ENCODE measurements around the gene TRIM60.
"Not testable (repeated sequence)": the region's sequence is repeated elsewhere in the genome, so short reads cannot be mapped to it uniquely, and the experiment has no call there.

TRIM60 gene

DNA sequence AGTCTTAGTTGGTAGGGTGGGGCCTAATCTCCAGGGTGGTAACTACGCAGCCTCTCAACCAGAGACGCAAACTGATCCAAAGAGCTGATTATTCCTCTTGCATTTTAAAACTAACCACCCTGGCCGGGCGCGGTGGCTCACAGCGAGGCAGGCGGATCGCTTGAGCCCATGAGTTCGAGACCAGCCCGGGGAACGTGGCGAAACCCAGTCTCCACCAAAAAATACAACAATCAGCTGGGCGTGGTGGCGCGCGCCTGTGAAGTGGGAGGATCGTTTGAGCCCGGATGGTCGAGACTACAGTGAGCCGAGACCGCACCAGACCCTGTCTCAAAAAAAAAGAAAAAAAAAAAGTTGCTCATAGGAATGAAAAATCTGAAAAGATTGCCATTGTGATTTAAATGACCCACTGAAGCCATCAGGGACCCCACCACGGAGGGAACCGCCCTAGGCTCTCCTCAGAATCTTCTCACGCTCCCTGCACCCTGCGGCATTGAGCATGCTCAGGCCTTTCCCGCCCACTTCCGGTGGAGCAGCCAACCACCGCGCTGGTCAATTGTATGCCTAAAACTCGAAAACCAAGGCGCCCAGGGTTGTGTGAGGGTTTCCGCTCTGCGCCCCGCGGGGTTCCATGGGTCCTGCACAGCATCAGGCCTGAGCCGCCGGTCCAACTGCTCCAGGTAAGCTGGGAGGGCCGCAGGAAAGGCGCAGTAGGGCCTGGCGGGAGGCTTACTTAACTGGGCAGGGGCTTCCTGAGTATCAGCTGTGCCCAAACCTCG is at the start of gene TRIM60:
TSS of gene TRIM60 (plus strand) at position 564 of the 776 bp plus-strand sequence. CDS start 8,074 bp downstream, outside the sequence.
- no peak for DNase-seq

DNA sequence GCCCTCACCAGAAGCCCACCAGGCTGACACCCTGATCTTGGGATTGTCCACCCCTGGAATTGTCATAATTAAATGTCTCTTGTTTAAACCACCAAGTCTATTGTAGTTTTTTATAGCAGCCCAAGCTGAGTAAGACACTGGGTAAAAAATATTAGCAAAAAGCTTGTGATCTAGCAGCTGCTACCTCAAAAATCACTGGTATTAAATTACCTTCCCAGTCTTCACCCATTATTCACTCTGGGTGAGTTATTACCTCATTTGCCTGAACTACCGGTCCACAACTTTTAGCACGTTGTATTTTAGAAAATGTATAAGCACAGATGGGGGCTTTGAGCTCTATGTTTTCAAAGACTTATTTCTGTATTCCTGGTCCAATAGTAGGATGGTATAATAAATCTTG is 42.3 kb upstream of the TRIM60 start:
- DNase-seq: no peak

DNA sequence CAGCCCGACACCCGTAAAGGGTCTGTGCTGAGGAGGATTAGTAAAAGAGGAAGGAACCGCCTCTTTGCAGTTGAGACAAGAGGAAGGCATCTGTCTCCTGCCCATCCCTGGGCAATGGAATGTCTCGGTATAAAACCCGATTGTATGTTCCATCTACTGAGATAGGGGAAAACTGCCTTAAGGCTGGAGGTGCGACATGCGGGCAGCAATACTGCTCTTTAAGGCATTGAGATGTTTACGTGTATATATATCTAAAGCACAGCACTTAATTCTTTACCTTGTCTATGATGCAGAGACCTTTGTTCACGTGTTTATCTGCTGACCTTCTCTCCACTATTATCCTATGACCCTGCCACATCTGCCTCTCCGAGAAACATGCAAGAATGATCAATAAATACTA is 41.0 kb upstream of the TRIM60 start:
- DNase-seq: not testable (repeated sequence)

DNA sequence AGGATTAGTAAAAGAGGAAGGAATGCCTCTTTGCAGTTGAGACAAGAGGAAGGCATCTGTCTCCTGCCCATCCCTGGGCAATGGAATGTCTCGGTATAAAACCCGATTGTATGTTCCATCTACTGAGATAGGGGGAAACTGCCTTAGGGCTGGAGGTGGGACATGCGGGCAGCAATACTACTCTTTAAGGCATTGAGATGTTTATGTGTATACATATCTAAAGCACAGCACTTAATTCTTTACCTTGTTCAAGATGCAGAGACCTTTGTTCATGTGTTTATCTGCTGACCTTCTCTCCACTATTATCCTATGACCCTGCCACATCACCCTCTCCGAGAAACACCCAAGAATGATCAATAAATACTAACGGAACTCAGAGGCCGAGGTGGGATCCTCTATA is 35.7 kb upstream of the TRIM60 start:
- not testable (repeated sequence) for DNase-seq

DNA sequence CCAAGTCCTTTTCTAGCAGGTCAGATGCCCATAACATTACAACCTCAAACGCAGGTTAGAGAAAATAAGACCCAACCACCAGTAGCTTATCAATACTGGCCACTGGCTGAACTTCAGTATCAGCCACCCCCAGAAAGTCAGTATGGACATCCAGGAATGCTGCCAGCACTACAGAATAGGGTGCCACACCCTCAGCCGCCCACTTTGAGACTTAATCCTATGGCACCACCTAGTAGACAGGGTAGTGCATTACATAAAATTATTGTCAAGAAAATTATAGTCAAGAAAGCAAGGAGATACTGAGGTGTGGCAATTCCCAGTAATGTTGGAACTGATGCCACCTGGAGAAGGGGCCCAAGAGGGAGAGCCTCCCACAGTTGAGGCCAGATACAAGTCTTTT is 34.5 kb upstream of the TRIM60 start:
- no peak for DNase-seq

DNA sequence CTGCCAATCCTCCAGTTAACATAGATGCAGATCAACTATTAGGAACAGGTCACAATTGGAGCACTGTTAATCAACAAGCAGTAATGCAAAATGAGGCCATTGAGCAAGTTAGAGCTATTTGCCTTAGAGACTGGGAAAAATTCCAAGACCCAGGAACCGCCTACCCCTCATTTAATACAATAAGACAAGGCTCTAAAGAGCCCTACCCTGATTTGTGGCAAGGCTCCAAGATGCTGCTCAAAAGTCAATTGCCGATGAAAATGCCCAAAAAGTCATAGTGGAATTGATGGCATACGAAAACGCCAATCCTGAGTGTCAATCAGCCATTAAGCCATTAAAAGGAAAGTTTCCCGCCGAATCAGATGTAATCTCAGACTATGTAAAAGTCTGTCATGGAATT is 33.9 kb upstream of the TRIM60 start:
- no peak for DNase-seq

DNA sequence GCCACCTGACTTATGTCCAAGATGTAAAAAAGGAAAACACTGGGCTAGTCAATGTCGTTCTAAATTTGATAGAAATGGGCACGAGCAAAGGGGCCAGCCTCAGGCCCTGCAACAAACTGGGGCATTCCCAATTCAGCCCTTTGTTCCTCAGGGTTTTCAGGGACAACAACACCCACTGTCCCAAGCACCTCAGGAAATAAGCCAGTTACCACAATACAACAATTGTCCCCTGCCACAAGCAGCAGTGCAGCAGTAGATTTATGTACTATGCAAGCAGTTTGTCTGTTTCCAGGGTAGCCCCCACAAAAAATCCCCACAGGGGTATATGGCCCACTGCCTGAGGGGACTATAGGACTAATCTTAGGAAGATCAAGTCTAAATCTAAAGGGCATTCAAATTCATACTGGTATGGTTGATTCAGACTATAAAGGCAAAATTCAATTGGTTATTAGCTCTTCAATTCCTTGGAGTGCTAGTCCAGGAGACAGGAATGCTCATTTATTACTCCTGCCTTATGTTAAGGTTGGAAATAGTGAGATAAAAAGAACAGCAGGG is 33.2 kb upstream of the TRIM60 start:
- not testable (repeated sequence) for DNase-seq

DNA sequence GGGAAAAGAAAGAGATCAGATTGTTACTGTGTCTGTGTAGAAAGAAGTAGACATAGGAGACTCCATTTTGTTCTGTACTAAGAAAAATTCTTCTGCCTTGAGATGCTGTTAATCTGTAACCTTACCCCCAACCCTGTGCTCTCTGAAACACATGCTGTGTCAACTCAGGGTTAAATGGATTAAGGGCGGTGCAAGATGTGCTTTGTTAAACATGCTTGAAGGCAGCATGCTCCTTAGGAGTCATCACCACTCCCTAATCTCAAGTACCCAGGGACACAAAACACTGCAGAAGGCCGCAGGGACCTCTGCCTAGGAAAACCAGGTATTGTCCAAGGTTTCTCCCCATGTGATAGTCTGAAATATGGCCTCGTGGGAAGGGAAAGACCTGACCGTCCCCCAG is 29.8 kb upstream of the TRIM60 start:
- DNase-seq: not testable (repeated sequence)

DNA sequence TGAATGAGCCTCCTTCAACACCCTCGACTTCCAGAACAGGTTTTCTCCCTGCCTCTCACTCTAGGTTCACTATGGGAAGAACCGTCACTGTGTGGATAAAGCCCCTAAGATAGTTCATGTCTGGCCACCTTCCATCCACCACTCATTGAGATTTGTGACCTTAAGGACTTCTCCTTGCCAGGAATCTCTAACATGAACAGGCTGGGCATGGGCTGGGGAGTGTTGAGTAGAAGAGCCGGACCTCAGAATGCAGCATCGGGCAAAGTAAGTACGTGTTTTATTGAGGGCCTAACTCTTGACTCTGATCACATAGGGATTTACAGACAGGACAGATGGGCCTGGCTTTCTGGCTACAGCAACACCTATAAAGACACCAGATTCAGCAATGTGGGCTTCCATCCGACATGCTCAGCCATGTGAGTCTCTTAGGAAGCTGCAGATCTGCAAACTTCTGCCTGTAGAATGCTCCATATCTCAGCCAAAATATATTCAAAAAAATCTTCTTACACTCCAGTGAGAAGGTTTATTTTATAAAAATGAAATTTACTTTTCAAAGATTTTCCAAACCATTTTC is 26.4 kb upstream of the TRIM60 start:
- DNase-seq: no peak

DNA sequence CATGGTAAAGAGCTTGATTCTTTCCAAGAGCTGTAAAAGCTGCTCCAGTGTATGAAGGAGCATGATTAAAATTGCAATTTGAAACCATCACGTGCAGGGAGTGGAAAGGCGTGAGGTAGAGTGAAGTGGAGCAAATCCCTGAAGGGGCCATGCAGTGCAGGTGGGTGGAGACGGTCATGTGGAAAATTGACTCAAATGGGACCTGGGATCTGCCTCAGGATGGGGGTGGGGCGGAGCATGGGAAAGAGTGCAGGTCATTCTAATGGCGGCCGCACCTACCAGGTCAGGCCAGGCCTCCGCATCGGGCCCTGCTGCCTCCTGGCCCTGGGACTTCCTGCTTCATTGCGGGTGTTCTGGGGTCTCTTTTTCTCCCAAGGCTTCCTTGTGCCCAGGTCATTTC is 25.3 kb upstream of the TRIM60 start:
- no peak for DNase-seq

DNA sequence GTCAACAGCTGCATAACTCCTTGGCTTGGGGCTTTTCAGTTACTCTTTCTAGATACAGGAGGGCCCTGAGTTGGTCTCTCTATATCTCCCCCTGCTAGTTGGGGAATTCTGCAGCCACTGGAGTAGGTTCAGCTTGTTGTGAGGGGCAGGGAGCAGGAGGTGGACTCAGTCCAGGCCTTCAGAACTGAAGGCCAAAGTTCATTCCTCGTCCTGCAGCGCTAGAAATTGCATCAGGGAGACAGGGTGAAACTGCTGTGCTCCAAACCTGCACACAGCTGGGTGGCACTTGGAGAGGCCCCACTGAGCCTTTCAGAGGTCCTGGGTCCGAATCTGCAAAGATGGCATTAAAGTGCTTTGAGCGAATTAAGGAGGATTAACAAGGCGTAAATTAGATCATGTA is 24.9 kb upstream of the TRIM60 start:
- DNase-seq: no peak

DNA sequence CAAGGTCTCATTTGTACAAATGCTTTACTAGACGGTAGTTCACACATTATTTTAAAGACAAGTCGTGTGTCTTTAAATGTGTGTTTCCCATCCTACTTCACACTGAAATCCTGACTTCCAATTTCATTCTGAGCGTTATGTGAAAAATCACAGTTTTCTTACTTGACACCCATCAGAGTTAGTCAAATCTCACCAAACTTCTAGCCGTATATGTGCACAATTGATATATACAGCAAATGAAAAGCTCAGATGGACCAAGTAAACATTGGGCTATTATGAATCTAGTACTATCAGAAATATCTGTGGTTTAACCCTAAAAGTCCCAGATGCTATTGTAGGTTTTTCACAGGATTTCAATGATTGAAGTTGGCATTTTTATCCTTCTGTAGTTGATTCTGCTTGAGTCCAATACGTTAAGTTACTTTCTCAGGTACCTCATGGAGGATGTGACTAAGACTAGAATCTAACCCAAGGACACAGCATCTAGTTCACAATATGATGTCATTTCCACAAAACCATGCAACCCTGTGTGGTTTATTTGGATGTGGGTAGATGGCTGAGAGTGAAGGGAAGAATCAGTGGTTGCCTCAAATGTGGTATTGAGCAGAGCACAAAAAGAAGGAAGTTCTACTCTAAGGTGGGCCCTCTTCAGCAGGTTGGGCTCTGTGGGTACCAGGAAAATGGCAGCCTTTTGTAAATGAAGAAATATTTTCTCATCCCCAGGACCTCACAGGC is 22.1 kb upstream of the TRIM60 start:
- no peak for DNase-seq

DNA sequence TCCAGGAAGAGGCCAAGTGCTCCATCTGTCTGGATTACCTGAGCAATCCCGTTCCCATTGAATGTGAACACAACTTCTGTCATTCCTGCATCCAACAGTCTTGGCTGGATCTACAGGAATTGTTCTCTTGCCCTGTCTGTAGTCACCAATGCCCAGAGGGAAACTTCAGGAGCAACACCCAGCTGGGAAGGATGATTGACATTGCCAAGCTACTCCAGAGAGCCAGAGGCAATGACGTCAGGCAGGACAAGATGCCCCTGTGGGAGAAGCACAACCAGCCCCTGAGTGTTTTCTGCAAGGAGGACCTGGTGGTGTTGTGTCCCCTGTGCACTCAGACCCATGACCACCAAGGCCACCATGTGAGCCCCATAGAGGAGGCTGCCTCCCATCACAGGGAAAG is 21.3 kb upstream of the TRIM60 start:
- no peak for DNase-seq

DNA sequence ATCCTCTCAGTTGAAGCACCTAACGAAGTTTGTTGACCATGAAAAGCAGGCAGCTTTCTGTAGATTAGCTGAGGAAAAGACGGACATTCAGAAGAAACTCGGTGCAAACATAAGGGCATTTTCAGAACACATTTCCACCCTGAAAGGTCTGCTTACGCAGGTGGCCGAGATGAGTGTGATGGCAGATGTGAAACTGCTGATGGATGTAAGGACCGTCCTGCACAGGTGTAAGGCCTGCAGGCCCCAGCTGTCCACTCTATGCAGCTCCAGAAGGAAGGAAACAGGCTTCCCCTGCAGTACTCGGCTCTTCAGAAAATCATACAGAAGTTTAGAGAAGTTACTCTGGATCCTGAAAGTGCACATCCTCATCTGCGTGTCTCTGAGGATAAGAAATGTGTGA is 20.8 kb upstream of the TRIM60 start:
- no peak for DNase-seq

DNA sequence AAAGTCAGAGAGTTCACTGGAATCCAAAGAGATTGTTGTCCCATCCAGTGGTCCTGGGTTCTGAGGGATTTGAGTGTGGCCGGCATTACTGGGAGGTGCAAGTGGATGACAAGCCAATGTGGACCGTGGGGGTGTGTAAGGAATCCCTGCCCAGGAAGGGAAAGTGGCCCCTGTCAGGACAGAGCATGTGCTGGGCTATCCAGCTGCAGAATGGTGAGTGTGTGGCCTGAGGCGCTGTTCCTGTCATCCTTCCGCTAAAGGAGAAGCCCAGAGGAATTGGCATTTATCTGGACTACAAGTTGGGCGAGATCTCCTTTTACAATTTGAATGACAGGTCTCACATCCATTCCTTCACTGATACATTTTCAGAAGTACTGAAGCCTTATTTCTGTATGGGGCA is 20.4 kb upstream of the TRIM60 start:
- no peak for DNase-seq

DNA sequence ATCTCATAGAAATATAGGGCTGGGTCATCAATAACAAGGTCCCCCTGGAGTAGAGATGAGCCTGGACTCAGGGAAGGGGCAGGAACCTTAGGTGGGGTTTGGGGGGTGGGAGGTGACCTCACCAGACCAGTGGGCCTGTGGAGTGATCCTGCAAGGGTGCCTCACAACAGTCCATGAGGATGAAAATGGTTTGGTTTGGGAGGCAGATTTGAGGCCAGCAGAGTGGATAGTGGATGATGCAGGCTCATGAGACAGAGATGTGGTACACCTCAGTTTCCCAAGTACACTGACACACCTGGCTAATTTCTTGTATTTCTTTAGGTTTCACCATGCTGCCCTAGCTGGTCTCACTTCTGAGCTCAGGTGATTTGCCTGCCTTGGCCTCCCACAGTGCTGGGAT is 18.1 kb upstream of the TRIM60 start:
- no peak for DNase-seq

DNA sequence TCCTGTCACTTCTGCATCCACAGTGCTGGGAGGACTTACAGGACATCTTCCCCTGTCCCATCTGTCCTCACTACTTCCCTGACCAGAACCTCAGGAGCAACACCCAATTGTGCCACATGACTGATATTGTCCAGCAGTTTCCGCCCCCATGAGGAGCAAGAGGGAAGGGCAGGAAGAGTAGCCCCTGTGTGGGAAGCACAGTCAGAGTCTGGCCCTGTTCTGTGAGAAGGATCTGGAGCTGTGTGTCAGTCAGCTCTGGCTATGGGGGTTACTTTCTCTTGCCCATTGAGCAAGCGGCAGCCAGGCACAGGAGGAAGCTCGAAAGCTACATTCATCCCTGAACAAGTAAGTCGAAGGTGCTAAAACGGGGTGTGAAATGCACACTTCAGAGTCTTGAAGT is 14.8 kb upstream of the TRIM60 start:
- no peak for DNase-seq

DNA sequence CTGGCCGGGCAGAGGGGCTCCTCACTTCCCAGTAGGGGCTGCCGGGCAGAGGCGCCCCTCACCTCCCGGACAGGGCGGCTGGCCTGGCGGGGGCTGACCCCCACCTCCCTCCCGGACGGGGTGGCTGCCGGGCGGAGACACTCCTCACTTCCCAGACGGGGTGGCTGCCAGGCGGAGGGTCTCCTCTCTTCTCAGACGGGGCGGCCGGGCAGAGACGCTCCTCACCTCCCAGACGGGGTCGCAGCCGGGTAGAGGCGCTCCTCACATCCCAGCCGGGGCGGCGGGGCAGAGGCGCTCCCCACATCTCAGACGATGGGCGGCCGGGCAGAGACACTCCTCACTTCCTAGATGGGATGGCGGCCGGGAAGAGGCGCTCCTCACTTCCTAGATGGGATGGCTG is 11.8 kb upstream of the TRIM60 start:
- DNase-seq: not testable (repeated sequence)

DNA sequence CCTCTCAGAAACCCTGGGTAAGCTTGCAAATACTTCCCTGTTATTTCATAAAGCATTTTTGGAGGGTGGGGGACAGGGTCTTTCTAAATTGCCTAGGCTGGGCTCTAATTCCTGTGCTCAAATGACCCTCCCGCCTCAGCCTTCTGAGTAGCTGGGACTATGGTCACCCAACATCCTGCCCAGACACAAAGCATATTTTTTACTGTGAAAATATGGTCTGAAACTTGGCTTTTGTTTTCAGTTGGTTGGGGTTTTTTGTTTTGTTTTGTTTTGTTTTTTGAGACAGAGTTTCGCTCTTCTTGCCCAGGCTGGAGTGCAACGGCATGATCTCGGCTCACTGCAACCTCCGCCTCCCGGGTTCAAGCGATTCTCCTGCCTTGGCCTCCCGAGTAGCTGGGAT is 6.0 kb upstream of the TRIM60 start:
- not testable (repeated sequence) for DNase-seq

DNA sequence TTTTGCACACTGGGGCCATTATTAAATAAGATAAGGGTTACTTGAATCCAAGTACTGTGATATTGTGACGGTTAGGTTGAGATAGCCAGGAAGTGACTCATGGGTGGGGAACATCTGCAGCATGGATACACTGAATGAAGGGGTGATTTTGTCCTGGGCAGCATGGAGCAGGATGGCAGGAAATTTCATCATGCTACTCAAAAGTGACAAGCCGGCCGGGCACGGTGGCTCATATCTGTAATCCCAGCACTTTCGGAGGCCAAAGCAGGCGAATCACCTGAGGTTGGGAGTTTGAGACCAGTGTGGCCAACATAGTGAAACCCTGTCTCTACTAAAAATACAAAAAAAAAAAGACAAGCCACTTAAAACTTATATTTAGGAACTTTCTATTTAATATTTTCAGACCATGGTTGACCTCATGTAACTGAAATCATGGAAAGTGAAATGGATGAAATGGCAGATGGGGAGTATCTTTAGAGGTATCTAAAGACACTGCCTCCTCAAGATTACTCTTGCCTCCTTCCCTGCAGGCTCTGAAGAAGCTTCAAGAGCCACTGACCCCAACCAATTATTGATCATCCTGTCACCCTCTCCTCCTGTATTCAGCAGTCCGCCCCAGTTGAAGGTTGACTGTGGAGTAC is 3.9 kb upstream of the TRIM60 start:
- no peak for DNase-seq

DNA sequence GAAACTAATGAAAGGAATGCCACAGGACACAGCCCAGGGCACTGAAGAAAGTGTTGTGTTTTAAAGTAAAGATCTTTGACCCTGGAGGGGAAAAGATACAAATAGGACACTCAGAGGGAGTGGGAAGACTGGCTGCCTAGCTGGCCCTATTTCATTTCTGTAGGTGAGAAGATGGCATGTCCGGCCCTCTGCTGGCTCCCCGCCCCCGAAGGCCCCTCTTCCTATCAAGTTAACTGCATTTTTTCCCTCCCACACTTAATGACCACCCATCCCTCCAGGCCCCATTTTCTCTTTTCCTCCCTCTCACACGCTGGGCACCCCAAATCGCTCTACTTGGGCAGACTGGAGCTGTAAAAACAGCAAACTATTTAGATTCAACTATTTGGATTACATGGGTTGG is 16.4 kb downstream of the TRIM60 start:
- no peak for DNase-seq

DNA sequence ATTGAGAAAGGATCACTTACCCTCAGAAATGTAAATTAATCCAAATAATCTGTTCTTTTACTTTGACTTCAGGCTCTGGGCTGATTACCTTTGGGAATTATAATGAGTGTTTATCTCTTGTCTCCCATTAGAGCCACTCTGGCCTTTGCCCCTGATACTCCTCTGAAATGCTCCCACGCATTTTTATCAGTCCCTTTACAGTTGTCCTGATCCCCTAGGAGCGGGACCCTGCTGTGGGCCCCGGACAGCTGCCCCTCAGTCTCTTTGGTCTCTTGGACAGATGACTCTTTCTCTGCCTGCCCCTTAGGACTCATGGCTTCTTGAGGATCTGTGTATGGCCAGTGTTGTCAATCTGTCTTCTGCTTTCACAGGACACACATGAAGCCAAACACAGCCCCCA is 20.8 kb downstream of the TRIM60 start:
- DNase-seq: no peak

DNA sequence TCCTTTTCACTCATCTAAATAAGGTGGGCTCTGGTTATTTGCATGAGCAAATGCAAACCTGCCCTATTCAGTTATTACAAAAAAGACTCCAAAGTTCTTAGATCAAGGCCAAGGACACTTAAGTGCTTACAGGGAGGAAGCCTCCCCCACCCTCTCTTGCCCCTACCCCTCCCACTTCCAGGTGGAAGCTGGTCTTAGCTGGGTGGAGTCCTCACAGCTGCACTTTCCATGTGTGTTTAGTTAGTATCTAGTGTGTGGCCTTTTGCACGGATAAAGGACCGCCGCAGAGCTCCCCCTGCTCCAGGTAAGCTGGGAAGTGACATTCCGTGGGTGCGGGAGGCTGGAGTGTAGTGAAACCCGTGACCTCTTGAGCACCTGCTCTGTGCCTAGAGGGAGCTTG is 21.8 kb downstream of the TRIM60 start, which contains the start of gene TRIM75:
TSS of gene TRIM75 (plus strand) at position 222 of the 400 bp plus-strand sequence. CDS start 5,282 bp downstream, outside the sequence.
- no peak for DNase-seq
